Testis (tissue), 3 donors: ENCODE data around the gene MDM1. TPM values are rescaled to one million over a fixed set of nuclear protein-coding genes. Genes with fewer than 3 reads are reported as not detected.
A peak's percentile ranks its signal among the peaks of the same experiment; 100 is the strongest.

Source experiments
- DNase-seq: peaks from one replicate; pipeline ENCODE4 v3.0.0-alpha.2; 2019
- H3K27ac ChIP-seq, 2 donors: fragments of 200-600 bp; sonication (generic); one replicate each; pipeline ENCODE4 v1.5.1; 2019
- H3K27me3 ChIP-seq: fragments of 200-600 bp; sonication (generic); one replicate; pipeline ENCODE4 v1.5.1; 2019
- H3K36me3 ChIP-seq: fragments of 200-600 bp; sonication (generic); one replicate; pipeline ENCODE4 v1.5.1; 2017; ENCODE audit warnings: low read depth; ENCODE audit errors: missing control alignments
- H3K4me1 ChIP-seq: fragments of 200-600 bp; sonication (generic); one replicate; pipeline ENCODE4 v1.5.1; 2019
- H3K4me3 ChIP-seq, 2 donors: fragments of 200-600 bp; sonication (generic); one replicate each; pipeline ENCODE4 v1.5.1; 2017 to 2019
- H3K9me3 ChIP-seq: fragments of 200-600 bp; sonication (generic); one replicate; pipeline ENCODE4 v1.5.1; 2017
- POLR2A ChIP-seq: fragments of 450-650 bp; IDR thresholded peaks from one replicate; pipeline ENCODE4 v1.6.1; 2017; ENCODE audit warnings: antibody characterized with exemption, mild to moderate bottlenecking, moderate library complexity
- WGBS, 2 donors: methylation state at CpG; one replicate each; pipeline ENCODE4 v1.1.5; 2018; 5-methylcytosine and 5-hydroxymethylcytosine counted together
- intact Hi-C: fragments of 100-400 bp; cut with DNase I; formaldehyde crosslinking; loops from one replicate; pipeline ENCODE4 v1.15.1; 2023; ENCODE audit warnings: low total_unique reads
- polyA plus RNA-seq: library from polyadenylated mRNA; stranded (reverse); fragments of 350-450 nt; fragmentation: Illumina TruSeq; extraction: RNeasy Lipid Tissue Mini Kit (QIAGEN cat#74804); gene quantifications from one replicate; pipeline ENCODE4 v1.2.3, GENCODE V29; 2014; ENCODE audit warnings: low read depth, low replicate concordance; ENCODE audit not compliant: insufficient read depth
- total RNA-seq, 2 donors: library from RNA; depleted of rRNA; stranded (reverse); fragments of >200 nt; gene quantifications; one replicate each; pipeline ENCODE4 v1.2.3, GENCODE V29; 2016
- TF ChIP-seq, protein P1 (sequence below), 3 experiments: fragments of 450-650 bp in 2 of 3; fragments of 200-600 bp in 1 of 3; sonication (generic) in 1 of 3; IDR thresholded peaks; one replicate each; pipeline ENCODE4 v1.5.1; 2016 to 2019; ENCODE audit warnings: antibody characterized with exemption in 3 of 3, mild to moderate bottlenecking in 2 of 3, moderate library complexity in 1 of 3

Gene MDM1
- total and polyA plus RNA-seq, 3 donors from 2014 or later: 32.7 to 36.1 (median 35.3) TPM

DNA sequence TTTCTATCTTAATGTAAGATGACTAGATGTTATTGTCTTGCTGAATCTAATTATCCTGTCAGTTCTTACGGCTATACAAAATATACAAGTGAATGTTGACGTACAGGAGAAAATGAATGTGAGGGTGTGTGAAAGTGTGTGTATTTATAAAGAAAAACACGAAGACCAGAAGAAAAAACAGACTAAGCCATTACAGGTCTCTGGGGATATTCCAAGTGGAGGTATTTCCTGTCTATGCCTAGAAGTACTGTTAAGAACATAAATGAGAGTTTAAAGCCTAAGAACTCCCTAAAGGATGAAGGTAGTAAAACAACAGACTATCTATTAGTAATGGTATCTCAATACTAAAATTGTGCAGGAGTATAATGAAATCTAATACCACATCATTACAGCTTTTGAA, 7.6 kb downstream of the MDM1 start:
- no peak overlapping the region for H3K4me3 ChIP-seq
- H3K9me3 ChIP-seq: no peaks in the 10 kb centered on the region
- H3K4me1 ChIP-seq: no peaks in the 10 kb centered on the region
- H3K27ac ChIP-seq: no peak overlapping the region
- no peaks in the 10 kb centered on the region for H3K27me3 ChIP-seq
- DNase-seq: no peak
- no peak for TF ChIP-seq POLR2A
- TF ChIP-seq, protein P1, sequence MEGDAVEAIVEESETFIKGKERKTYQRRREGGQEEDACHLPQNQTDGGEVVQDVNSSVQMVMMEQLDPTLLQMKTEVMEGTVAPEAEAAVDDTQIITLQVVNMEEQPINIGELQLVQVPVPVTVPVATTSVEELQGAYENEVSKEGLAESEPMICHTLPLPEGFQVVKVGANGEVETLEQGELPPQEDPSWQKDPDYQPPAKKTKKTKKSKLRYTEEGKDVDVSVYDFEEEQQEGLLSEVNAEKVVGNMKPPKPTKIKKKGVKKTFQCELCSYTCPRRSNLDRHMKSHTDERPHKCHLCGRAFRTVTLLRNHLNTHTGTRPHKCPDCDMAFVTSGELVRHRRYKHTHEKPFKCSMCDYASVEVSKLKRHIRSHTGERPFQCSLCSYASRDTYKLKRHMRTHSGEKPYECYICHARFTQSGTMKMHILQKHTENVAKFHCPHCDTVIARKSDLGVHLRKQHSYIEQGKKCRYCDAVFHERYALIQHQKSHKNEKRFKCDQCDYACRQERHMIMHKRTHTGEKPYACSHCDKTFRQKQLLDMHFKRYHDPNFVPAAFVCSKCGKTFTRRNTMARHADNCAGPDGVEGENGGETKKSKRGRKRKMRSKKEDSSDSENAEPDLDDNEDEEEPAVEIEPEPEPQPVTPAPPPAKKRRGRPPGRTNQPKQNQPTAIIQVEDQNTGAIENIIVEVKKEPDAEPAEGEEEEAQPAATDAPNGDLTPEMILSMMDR (IDR thresholded peaks at IDR 0.05): no peak
- WGBS, 2 donors: 68 to 70% methylated on average over 3 of the region's 3 CpGs
- no peaks in the 10 kb centered on the region for H3K36me3 ChIP-seq
- intact Hi-C loops: no loop called here

DNA sequence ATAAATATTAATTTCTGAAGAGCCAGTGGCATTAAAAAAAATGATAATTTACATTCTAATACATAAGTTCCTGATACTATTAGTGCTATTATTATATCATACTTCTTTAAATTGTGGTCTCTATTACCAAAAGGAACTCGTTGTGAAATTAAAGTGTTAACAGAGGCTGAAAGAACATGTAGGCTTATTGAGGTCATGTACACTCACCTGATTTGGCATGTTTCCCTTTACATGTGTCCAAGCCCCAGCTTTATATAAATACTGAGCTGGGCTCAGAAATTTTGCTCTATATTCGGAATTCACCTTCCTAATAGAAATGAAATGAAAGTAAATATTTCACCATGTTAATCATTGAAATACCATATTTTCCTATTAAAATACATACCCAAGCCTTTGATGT, 11.0 kb downstream of the MDM1 start:
- Histone ChIP-seq H3K4me3 (no peak overlapping the region), H3K36me3 (no peaks in the 10 kb centered on the region), H3K27me3 (no peaks in the 10 kb centered on the region), H3K4me1 (no peaks in the 10 kb centered on the region), H3K9me3 (no peaks in the 10 kb centered on the region), H3K27ac (no peak overlapping the region)
- DNase-seq: no peak
- WGBS, 2 donors: 59 to 67% methylated on average over 2 of the region's 2 CpGs
- intact Hi-C loops: no loop called here
- no peak for TF ChIP-seq POLR2A
- TF ChIP-seq, protein P1 (IDR thresholded peaks at IDR 0.05): no peak

DNA sequence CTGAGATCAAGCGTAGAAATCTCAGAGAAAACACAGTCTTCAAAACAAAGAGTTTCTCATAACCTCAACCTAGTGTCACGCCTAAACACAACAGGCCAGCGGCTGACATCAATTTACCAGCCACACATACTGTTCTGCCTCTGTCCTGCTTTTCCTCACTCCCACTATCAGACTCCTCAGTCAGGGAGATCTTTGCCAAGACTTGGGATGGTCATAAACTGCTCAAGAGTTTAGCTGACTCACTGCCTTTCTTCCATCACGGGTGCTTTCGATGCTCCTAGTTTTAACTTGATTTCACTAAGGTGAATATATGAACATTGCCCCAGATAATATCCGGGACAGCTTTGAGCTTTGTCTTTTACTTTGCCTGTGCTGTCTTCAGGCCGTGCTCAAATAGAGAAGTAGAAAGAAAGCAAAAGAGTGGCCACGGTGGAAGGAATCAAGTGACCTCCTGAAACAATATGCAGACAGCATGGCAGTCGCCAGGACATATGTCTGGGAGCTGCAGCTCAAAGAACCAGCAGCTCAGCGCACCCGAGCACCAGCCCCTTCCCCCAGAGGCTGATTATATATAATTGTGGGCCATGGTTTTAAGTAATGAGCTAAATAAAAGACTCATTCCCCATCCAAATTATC, 12.1 kb downstream of the MDM1 start:
- peak; percentile 63 for DNase-seq
- Histone ChIP-seq H3K4me1 (no peaks in the 10 kb centered on the region), H3K4me3 (no peak overlapping the region), H3K36me3 (no peaks in the 10 kb centered on the region), H3K9me3 (no peaks in the 10 kb centered on the region), H3K27ac (peak overlapping the region; percentile 27 to 33), H3K27me3 (no peaks in the 10 kb centered on the region)
- TF ChIP-seq, protein P1 (IDR thresholded peaks at IDR 0.05): no peak
- TF ChIP-seq POLR2A: no peak
- intact Hi-C loops: loop anchor here (5.0 kb wide), 1 partner anchor 98 kb away; no protein-coding TSS in a partner anchor
- 53 to 59% methylated on average over 11 of the region's 11 CpGs for WGBS, 2 donors

DNA sequence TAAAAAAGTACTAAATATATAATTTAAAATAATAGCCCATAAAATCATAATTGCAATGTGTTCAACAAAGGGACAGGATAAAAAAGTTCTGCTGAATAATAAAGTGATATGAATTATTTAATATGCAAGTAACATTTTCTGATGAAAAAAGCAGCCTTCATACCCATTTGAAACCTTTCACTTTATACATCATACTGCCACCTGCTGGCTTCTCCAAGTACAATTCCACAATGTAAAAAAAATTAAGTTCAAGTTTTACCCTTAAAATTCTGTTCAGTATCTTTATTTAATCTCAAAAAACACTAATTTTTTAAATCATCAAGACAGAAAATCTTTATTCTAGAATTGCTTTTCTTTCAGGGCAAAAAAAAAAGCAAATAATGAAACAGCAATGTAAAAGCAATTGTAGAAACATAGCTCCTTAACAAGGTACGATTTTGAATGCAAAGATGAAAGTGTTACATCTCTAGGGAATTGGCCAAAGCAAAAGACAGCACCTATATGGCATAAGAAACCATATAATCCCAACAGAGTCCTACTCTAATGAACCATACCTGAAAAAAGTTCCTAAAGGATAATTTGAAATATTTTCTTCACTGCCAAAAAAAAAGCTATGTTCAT, 15.0 kb downstream of the MDM1 start:
- no peaks in the 10 kb centered on the region for H3K9me3 ChIP-seq
- H3K36me3 ChIP-seq: no peaks in the 10 kb centered on the region
- 91 to 93% methylated on average over 1 of the region's 1 CpG for WGBS, 2 donors
- H3K4me1 ChIP-seq: no peaks in the 10 kb centered on the region
- H3K27me3 ChIP-seq: no peaks in the 10 kb centered on the region
- H3K4me3 ChIP-seq: no peak overlapping the region
- peak; percentile 51 for DNase-seq
- intact Hi-C loops: loop anchor here (5.0 kb wide), 1 partner anchor 95 kb away; no protein-coding TSS in a partner anchor
- no peak overlapping the region for H3K27ac ChIP-seq
- no peak for TF ChIP-seq POLR2A
- TF ChIP-seq, protein P1 (IDR thresholded peaks at IDR 0.05): peak; percentile 43 to 77 (median 44)
